ENCODE results near the gene HK3. TPM values are rescaled to one million over a fixed set of nuclear protein-coding genes. Genes with fewer than 3 reads are reported as not detected.

Gene HK3
- total RNA-seq, 1 donor from 2014 or later: 4.4 TPM

GRCh38 chr5:176832162-176832561 is 67.0 kb downstream of the HK3 start:
- no peaks in the 10 kb centered on the region for H3K27me3 ChIP-seq
- H3K9me3 ChIP-seq: no peaks in the 10 kb centered on the region
- no peak for DNase-seq (ENCODE audit: low spot score in 2 of 2)
- H3K4me3 ChIP-seq: no peak overlapping the region
- H3K36me3 ChIP-seq: no peaks in the 10 kb centered on the region
- H3K27ac ChIP-seq: no peak overlapping the region
- TF ChIP-seq CTCF (IDR thresholded peaks at IDR 0.05): no peak
- no peaks in the 10 kb centered on the region for H3K4me1 ChIP-seq
- intact Hi-C loops (cut with DNase I): no loop called here

- intact Hi-C loops (cut with DNase I): no loop called here
- Histone ChIP-seq H3K4me1 (no peaks in the 10 kb centered on the region), H3K9me3 (no peaks in the 10 kb centered on the region), H3K4me3 (no peak overlapping the region), H3K27ac (no peak overlapping the region), H3K36me3 (no peaks in the 10 kb centered on the region), H3K27me3 (no peaks in the 10 kb centered on the region)
- no peak for TF ChIP-seq CTCF (IDR thresholded peaks at IDR 0.05)
- no peak for DNase-seq (ENCODE audit: low spot score in 2 of 2)
These were observed 67.7 kb downstream of the HK3 start for GRCh38 chr5:176831425-176831824.

- Histone ChIP-seq H3K27ac (no peak overlapping the region), H3K4me1 (no peaks in the 10 kb centered on the region), H3K4me3 (no peak overlapping the region), H3K27me3 (no peaks in the 10 kb centered on the region), H3K9me3 (no peaks in the 10 kb centered on the region), H3K36me3 (no peaks in the 10 kb centered on the region)
- no peak for DNase-seq (ENCODE audit: low spot score in 2 of 2)
- intact Hi-C loops (cut with DNase I): no loop called here
- no peak for TF ChIP-seq CTCF (IDR thresholded peaks at IDR 0.05)
These were observed 68.1 kb downstream of the HK3 start for GRCh38 chr5:176830995-176831423.

Other genes with a start within 250 kb of the HK3 start
- gene UNC5A, start 88.8 kb downstream of the HK3 start, total RNA-seq: not detected
- gene UIMC1, start 107.4 kb upstream of the HK3 start, total RNA-seq: 32.5 TPM
- 30.5 TPM for gene ZNF346, start 123.3 kb upstream of the HK3 start, total RNA-seq
- 0.85 TPM for gene FGFR4, start 187.6 kb upstream of the HK3 start, total RNA-seq
- 22.7 TPM for gene NSD1, start 234.4 kb upstream of the HK3 start, total RNA-seq